Right lobe of liver (tissue), 4 donors: ENCODE data around the gene TLCD1.

ENCODE experiments used
- POLR2A ChIP-seq: fragments of 450-650 bp; IDR thresholded peaks from one replicate; pipeline ENCODE4 v1.6.1; 2017; ENCODE audit warnings: antibody characterized with exemption, mild to moderate bottlenecking
- TF ChIP-seq, protein P1 (sequence below), 4 donors: fragments of 200-600 bp in 3 of 4; fragments of 450-650 bp in 1 of 4; IDR thresholded peaks; one replicate each; pipeline versions ENCODE4 v1.5.1 to v1.8.0; 2016 to 2022; ENCODE audit warnings: antibody characterized with exemption in 4 of 4, mild to moderate bottlenecking in 2 of 4
- donor health status: DM: no; HTN: no; CAD: no.
- donor health status: DM: no; HTN: no; CAD: no.
- donor health status: DM: no; HTN: yes; CAD: no.

DNA sequence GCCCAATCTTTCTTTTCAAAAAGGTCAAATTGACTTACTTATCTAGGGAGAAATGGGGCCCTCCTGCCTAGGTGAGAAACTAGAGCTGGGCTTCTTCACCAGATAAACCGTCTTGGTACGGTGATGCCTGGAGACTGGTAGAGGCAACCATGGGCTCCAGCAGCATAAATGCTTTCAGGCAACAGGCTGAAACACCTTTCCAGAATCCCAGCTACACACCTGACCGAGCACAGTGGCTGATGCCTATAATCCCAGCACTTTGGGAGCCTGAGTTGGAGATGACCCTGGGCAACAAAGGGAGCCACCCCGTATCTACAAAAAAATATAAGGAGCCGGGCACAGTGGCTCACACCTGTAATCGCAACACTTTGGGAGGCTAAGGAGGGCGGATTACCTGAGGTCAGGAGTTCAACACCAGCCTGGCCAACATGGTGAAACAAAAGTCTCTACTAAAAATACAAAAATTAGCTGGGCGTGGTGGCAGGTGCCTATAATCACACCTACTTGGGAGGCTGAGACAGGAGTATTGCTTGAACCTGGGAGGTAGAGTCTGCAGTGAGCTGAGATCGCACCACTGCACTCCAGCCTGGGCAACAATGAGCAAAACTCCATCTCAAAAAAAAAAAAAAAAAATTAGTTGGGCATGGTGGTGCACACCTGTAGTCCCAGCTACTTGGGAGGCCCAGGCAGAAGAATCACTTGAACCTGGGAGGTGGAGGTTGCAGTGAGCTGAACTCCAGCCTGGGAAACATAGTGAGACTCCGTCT lies 25.8 kb upstream of the TLCD1 start:
- TF ChIP-seq, protein P1, sequence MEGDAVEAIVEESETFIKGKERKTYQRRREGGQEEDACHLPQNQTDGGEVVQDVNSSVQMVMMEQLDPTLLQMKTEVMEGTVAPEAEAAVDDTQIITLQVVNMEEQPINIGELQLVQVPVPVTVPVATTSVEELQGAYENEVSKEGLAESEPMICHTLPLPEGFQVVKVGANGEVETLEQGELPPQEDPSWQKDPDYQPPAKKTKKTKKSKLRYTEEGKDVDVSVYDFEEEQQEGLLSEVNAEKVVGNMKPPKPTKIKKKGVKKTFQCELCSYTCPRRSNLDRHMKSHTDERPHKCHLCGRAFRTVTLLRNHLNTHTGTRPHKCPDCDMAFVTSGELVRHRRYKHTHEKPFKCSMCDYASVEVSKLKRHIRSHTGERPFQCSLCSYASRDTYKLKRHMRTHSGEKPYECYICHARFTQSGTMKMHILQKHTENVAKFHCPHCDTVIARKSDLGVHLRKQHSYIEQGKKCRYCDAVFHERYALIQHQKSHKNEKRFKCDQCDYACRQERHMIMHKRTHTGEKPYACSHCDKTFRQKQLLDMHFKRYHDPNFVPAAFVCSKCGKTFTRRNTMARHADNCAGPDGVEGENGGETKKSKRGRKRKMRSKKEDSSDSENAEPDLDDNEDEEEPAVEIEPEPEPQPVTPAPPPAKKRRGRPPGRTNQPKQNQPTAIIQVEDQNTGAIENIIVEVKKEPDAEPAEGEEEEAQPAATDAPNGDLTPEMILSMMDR (IDR thresholded peaks at IDR 0.05) = no peak
- TF ChIP-seq POLR2A = no peak
